Measurements from ENCODE around the gene INTS15. TPM values are rescaled to one million over a fixed set of nuclear protein-coding genes. Genes with fewer than 3 reads are reported as not detected.

The INTS15 gene
- total RNA-seq, 1 donor from 2014 or later = 37.6 TPM

DNA sequence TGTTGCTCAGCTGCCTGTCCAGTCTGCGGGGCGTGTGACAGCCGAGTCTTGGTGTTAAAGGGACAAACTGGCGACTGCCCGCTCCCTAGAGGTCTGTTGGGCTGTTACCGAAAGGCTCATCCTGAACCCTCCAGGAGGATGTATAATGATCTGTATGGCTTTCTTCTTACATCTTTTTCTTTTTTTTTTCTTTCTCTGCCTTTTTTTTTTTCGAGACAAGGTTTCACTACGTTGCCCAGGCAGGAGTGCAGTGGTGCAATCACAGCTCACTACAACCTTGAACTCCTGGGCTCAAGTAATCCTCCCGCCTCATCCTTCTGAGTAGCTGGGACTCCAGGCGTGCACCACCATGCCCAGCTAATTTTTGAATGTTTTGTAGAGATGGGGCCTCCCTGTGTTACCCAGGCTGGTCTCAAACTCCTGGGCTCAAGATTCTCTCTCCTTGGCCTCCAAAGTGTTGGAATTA lies 857 bp downstream of the INTS15 start:
- no peaks in the 10 kb centered on the region for H3K9me3 ChIP-seq
- H3K36me3 ChIP-seq = peaks cover 54% of the 10 kb centered on the region
- TF ChIP-seq, protein P1, sequence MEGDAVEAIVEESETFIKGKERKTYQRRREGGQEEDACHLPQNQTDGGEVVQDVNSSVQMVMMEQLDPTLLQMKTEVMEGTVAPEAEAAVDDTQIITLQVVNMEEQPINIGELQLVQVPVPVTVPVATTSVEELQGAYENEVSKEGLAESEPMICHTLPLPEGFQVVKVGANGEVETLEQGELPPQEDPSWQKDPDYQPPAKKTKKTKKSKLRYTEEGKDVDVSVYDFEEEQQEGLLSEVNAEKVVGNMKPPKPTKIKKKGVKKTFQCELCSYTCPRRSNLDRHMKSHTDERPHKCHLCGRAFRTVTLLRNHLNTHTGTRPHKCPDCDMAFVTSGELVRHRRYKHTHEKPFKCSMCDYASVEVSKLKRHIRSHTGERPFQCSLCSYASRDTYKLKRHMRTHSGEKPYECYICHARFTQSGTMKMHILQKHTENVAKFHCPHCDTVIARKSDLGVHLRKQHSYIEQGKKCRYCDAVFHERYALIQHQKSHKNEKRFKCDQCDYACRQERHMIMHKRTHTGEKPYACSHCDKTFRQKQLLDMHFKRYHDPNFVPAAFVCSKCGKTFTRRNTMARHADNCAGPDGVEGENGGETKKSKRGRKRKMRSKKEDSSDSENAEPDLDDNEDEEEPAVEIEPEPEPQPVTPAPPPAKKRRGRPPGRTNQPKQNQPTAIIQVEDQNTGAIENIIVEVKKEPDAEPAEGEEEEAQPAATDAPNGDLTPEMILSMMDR (IDR thresholded peaks at IDR 0.05) = no peak
- ATAC-seq = no peak
- H3K4me3 ChIP-seq = peak overlapping the region; percentile 81
- intact Hi-C loops (cut with DNase I) = no loop called here
- no peaks in the 10 kb centered on the region for H3K27me3 ChIP-seq
- no peak for DNase-seq
- H3K27ac ChIP-seq = peak overlapping the region; percentile 75
- H3K4me1 ChIP-seq = peaks cover 16% of the 10 kb centered on the region

DNA sequence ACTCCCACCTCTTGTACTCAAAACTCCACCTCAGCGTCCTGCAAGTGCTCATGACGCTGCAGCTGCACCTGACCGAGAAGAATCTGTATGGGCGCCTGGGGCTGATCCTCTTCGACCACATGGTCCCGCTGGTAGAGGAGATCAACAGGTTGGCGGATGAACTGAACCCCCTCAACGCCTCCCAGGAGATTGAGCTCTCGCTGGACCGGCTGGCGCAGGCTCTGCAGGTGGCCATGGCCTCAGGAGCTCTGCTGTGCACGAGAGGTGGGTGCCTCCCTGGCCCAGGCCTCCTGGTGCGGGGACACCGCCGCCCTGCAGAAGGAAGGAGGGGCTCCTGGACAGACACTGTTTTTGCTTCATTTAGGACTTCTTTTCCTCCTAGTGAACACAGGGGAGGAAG lies 10.3 kb downstream of the INTS15 start:
- DNase-seq (no peak), ATAC-seq (no peak)
- intact Hi-C loops (cut with DNase I) = no loop called here
- Histone ChIP-seq H3K27me3 (no peaks in the 10 kb centered on the region), H3K27ac (no peak overlapping the region), H3K4me3 (no peak overlapping the region), H3K9me3 (no peaks in the 10 kb centered on the region), H3K4me1 (no peaks in the 10 kb centered on the region), H3K36me3 (peaks cover 97% of the 10 kb centered on the region)
- TF ChIP-seq, protein P1 (IDR thresholded peaks at IDR 0.05) = no peak

DNA sequence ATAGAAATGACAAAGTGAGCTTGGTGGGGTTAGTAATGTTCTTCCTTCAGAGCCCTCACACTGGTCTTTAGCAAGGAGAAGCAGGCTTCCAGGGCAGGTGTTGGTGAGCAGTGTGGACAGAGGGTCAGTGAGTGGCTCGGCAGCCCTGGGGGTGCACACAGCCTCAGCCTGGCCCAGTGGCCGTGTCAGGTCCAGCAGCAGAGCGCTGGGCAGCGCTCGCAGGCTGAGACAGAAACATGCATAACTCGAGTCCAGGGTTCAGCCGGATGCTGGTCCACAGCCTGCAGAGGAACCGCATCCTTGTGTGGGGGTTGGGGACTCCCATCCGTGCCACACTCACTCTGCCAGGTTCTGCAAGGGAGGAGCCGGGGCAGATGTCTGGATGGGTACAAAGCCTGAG lies 14.6 kb downstream of the INTS15 start:
- H3K4me3 ChIP-seq = no peak overlapping the region
- no peaks in the 10 kb centered on the region for H3K9me3 ChIP-seq
- H3K27ac ChIP-seq = no peak overlapping the region
- no peaks in the 10 kb centered on the region for H3K27me3 ChIP-seq
- H3K36me3 ChIP-seq = peaks cover 71% of the 10 kb centered on the region
- intact Hi-C loops (cut with DNase I) = no loop called here
- TF ChIP-seq, protein P1 (IDR thresholded peaks at IDR 0.05) = no peak
- no peak for ATAC-seq
- no peak for DNase-seq
- no peaks in the 10 kb centered on the region for H3K4me1 ChIP-seq

DNA sequence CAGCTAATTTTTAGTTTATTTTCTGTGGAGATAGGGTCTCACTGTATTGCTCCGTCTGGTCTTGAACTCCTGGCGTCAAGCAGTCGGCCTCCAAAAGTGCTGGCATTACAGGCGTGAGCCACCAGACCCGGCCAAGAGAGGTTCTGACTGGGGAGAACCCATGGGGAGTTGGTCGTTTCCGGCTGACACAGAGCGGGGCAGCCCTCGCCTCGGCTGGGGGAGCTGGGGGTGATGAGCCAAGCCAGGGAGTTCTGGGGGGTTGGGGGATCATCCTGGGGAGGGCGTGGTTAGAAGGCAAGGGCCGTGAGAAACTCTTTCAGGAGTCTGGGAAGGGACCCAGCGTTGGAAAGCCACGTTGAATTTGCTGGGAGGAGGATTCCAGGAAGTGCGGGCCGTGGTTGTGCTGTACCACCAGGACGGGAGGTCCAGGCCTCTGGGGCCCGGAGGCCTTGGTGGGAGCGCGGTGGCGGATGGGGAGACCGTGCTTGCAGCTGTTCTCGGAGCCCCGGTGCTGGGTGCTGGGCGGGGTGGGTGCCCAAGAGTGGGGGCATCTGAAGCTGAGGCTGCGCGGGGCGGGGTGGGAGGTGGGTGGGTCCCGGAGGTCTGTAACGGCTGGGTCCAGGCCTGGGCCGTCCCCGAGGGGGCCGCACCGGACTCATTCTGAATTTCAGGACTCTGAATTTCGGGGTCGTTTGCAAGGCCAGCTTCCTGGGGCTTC lies 17.2 kb downstream of the INTS15 start:
- no peak for ATAC-seq
- no peak overlapping the region for H3K27ac ChIP-seq
- no peaks in the 10 kb centered on the region for H3K27me3 ChIP-seq
- no peak overlapping the region for H3K4me3 ChIP-seq
- peak; percentile 63 for DNase-seq
- H3K36me3 ChIP-seq = peaks cover 50% of the 10 kb centered on the region
- intact Hi-C loops (cut with DNase I) = no loop called here
- no peaks in the 10 kb centered on the region for H3K4me1 ChIP-seq
- TF ChIP-seq, protein P1 (IDR thresholded peaks at IDR 0.05) = no peak
- H3K9me3 ChIP-seq = no peaks in the 10 kb centered on the region

DNA sequence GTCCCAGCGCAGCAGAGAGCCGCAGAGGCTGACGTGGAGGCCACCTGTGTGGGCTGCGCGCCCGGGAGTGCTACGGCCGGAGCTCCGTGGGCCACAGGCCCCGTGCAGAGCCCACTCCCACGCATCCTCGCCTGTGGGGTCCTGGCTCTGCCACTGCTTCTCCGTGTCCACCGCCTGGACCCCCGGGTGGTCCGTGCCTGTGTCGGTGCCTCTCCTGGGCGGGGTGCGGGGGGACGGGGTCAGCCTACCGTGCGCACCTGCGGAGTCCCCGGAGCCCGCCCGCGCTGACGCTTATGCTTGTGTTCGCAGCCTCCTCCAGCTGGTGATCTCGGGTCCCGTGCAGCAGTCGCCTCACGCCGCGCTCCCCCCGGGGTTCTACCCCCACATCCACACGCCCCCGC lies 17.8 kb downstream of the INTS15 start:
- Histone ChIP-seq H3K4me1 (no peaks in the 10 kb centered on the region), H3K36me3 (peaks cover 44% of the 10 kb centered on the region), H3K4me3 (no peak overlapping the region), H3K9me3 (no peaks in the 10 kb centered on the region), H3K27me3 (no peaks in the 10 kb centered on the region), H3K27ac (no peak overlapping the region)
- ATAC-seq (peak; percentile 47), DNase-seq (peak; percentile 63)
- TF ChIP-seq, protein P1 (IDR thresholded peaks at IDR 0.05) = no peak
- intact Hi-C loops (cut with DNase I) = no loop called here

All from upper lobe of right lung (tissue), 1 donor.